ENCODE results near the gene PDGFRB. TPM values are rescaled to one million over a fixed set of nuclear protein-coding genes. Genes with fewer than 3 reads are reported as not detected.

PDGFRB gene
- total RNA-seq, 1 experiment from 2014 or later = not detected

GRCh38 chr5:150186137-150186536 lies 30.5 kb upstream of the PDGFRB start:
- intact Hi-C loops (cut with micrococcal nuclease; ENCODE audit: unreplicated experiment) = no loop called here
- Histone ChIP-seq H3K9me2 (ENCODE audit: insufficient read depth) (no peaks in the 10 kb centered on the region), H3K79me2 (ENCODE audit: low read depth) (no peaks in the 10 kb centered on the region), H3F3A (ENCODE audit: insufficient read depth, low read depth) (no peaks in the 10 kb centered on the region), H3K36me3 (ENCODE audit: low read depth) (no peaks in the 10 kb centered on the region), H3K27ac (no peak overlapping the region), H3K9me3 (ENCODE audit: insufficient read depth, low read depth) (no peaks in the 10 kb centered on the region), H3K27me3 (ENCODE audit: insufficient read depth, low read depth) (peaks cover 21% of the 10 kb centered on the region), H3K4me2 (no peak overlapping the region), H3K4me1 (replicated peaks; ENCODE audit: insufficient read depth) (0 out of 2 replicates have a peak, but pooled peaks cover 5% of the 10 kb centered on the region), H3K4me3 (no peak overlapping the region), H2AFZ (no peak overlapping the region), H4K20me1 (ENCODE audit: insufficient read depth) (no peaks in the 10 kb centered on the region)
- no peak for TF ChIP-seq CTCF (conservative IDR thresholded peaks at IDR 0.05)
- no peak for TF ChIP-seq EZH2 (IDR thresholded peaks at IDR 0.05; ENCODE audit: low read depth)
- ChIA-PET CTCF (no interaction called here), POLR2A (ENCODE audit: unreplicated experiment) (no interaction called here)
- BruUV-seq (replicated peaks) = no TSS peak
- no peak for DNase-seq

- H3K79me2 ChIP-seq (ENCODE audit: low read depth) = no peaks in the 10 kb centered on the region
- H3K27me3 ChIP-seq (ENCODE audit: insufficient read depth, low read depth) = peaks cover 18% of the 10 kb centered on the region
- ChIA-PET POLR2A (ENCODE audit: unreplicated experiment) (no interaction called here), CTCF (no interaction called here)
- H3K4me3 ChIP-seq = no peak overlapping the region
- H3K27ac ChIP-seq = no peak overlapping the region
- no peaks in the 10 kb centered on the region for H3K9me3 ChIP-seq (ENCODE audit: insufficient read depth, low read depth)
- no peaks in the 10 kb centered on the region for H3K4me1 ChIP-seq (replicated peaks; ENCODE audit: insufficient read depth)
- no peak overlapping the region for H3K4me2 ChIP-seq
- no TSS peak for BruUV-seq (replicated peaks)
- H3K36me3 ChIP-seq (ENCODE audit: low read depth) = no peaks in the 10 kb centered on the region
- H4K20me1 ChIP-seq (ENCODE audit: insufficient read depth) = no peaks in the 10 kb centered on the region
- no peaks in the 10 kb centered on the region for H3F3A ChIP-seq (ENCODE audit: insufficient read depth, low read depth)
- H2AFZ ChIP-seq = no peak overlapping the region
- no peak for TF ChIP-seq EZH2 (IDR thresholded peaks at IDR 0.05; ENCODE audit: low read depth)
- no peak for TF ChIP-seq CTCF (conservative IDR thresholded peaks at IDR 0.05)
- H3K9me2 ChIP-seq (ENCODE audit: insufficient read depth) = no peaks in the 10 kb centered on the region
- intact Hi-C loops (cut with micrococcal nuclease; ENCODE audit: unreplicated experiment) = no loop called here
- no peak for DNase-seq
Observed at GRCh38 chr5:150184990-150185912, 29.6 kb upstream of the PDGFRB start.

- no TSS peak for BruUV-seq (replicated peaks)
- intact Hi-C loops (cut with micrococcal nuclease; ENCODE audit: unreplicated experiment) = no loop called here
- peaks cover 7% of the 10 kb centered on the region; the same call in 1 of the 2 replicates for H3K27me3 ChIP-seq (ENCODE audit: insufficient read depth, low read depth)
- no peaks in the 10 kb centered on the region for H4K20me1 ChIP-seq (ENCODE audit: insufficient read depth)
- H3K79me2 ChIP-seq (ENCODE audit: low read depth) = no peaks in the 10 kb centered on the region
- H3K4me1 ChIP-seq (replicated peaks; ENCODE audit: insufficient read depth) = no peaks in the 10 kb centered on the region
- H3K27ac ChIP-seq = no peak overlapping the region
- no peak for DNase-seq
- no peaks in the 10 kb centered on the region for H3K36me3 ChIP-seq (ENCODE audit: low read depth)
- ChIA-PET CTCF (no interaction called here), POLR2A (ENCODE audit: unreplicated experiment) (no interaction called here)
- no peaks in the 10 kb centered on the region for H3F3A ChIP-seq (ENCODE audit: insufficient read depth, low read depth)
- H3K4me3 ChIP-seq = no peak overlapping the region
- no peaks in the 10 kb centered on the region for H3K9me2 ChIP-seq (ENCODE audit: insufficient read depth)
- H2AFZ ChIP-seq = no peak overlapping the region
- no peak overlapping the region for H3K4me2 ChIP-seq
- no peak for TF ChIP-seq CTCF (conservative IDR thresholded peaks at IDR 0.05)
- TF ChIP-seq EZH2 (IDR thresholded peaks at IDR 0.05; ENCODE audit: low read depth) = no peak
- no peaks in the 10 kb centered on the region for H3K9me3 ChIP-seq (ENCODE audit: insufficient read depth, low read depth)
Observed at GRCh38 chr5:150184006-150184405, 28.4 kb upstream of the PDGFRB start.

All from PC-9 (cell line).